CD4-positive, alpha-beta T cell treated with Interleukin-2 at 100 ng/mL for 4 hours (primary cell): ENCODE results near the gene RBM33.

Experiments
- DNase-seq: peaks from one replicate; pipeline ENCODE4 v3.0.0-alpha.2; 2020; ENCODE audit warnings: low spot score

Gene RBM33

DNA sequence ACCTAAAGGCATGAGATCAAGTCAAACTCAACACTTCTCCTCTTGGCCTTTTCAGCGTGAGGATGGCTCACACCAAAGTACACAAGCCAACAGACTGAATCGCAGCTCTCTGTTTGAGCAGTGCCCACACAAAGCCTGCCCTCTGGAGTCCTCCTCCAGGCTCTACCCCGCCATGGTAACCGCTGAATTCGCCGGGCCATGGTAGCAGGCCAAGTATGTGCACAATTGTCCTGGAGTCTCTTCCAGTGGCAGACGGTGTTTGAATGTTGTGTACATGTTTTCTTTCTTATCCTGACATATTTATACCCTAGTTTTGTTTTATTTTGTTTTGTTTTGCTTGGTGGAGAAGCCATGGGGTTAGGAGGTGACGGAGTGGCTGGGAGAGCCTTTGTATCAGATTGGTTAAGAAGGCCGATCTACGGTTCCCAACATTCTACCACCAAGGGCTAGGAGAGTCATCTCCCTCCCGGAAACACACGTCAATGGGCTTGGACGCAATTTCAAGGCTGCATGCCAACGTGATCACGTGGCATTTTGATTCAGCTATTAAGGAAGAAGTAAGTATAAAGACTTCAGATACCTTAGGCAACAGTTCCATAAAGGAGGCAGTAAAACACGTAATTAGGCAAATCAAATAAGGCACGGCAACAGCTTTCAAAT, 179.9 kb downstream of the RBM33 start:
- DNase-seq, result no peak

DNA sequence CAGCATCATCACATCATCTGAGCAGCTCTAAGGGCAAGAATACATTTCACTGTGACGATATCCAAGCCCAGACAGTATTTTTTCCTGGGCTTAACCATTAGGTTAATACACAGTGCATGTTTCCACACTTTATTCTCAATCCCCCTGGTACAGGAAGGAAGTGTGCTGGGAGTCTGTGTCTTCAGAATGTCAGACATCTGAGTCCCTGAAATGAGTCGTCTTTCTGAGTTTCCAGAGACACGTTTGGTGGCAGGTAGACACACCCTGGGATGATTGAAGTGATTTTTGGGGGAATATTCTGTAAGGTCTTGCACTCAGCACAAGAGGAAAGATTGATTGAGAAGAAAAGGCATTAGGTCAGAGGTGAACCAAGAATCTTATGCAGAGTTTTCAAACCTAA, 180.9 kb downstream of the RBM33 start:
- no peak for DNase-seq

DNA sequence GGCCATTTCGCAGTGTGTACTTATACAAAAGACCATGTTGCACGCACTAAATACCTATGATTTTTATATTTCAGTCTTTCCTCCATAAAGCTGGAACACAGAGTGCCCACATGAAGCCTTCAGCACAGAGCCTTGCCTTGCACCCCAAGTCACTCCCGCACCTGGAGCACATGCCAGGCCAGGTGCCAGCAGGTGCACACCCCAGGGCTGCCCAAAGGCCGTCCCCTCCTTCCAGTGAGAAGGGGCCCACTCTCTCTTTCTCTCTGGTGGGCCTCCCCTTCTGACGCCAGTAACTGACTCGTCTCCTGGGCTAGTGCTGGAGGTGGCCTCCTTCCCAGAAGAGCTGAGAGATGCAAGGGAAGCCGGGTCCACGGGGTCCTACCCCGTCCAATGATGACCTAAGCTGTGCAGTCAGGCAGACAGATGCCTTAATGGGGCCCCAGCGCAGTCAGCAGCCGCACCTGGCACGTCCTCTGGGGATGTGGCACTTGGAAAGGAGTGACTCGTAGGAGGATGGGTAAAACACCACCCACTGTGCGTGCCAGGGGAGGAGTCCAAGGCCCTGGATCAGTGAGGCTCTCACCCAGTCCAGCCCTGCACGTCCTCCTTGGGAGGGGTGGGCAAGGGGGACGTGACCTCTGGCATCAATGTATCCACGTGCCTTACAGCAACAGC, 185.5 kb downstream of the RBM33 start:
- DNase-seq, result no peak
